HepG2 (cell line): ENCODE data around the gene FUT3. TPM values are rescaled to one million over a fixed set of nuclear protein-coding genes. Genes with fewer than 3 reads are reported as not detected.

Experiments
- CAMTA2 ChIP-seq: sonication (generic); formaldehyde crosslinking; IDR thresholded peaks from 2 replicates; pipeline ENCODE4 v1.4.0; 2020; ENCODE audit warnings: mild to moderate bottlenecking, missing genetic modification reagents, borderline replicate concordance
- CSRNP1 ChIP-seq: sonication (generic); formaldehyde crosslinking; IDR thresholded peaks from 2 replicates; pipeline ENCODE4 v1.8.1; 2023; ENCODE audit warnings: mild to moderate bottlenecking, missing genetic modification reagents
- FOXA3 ChIP-seq: IDR thresholded peaks from 2 replicates; pipeline ENCODE4 v1.6.1; 2016; ENCODE audit warnings: missing genetic modification reagents, missing compliant biosample characterization
- JARID2 ChIP-seq: sonication (generic); formaldehyde crosslinking; IDR thresholded peaks from 2 replicates; pipeline ENCODE4 v1.8.1; 2023; ENCODE audit warnings: missing genetic modification reagents, inconsistent platforms; ENCODE audit not compliant: insufficient replicate concordance
- KDM5A ChIP-seq: fragments of 200-600 bp; sonication (generic); IDR thresholded peaks from 2 replicates; pipeline ENCODE4 v1.7.0; 2018; ENCODE audit warnings: antibody characterized with exemption, mild to moderate bottlenecking, low read length, borderline replicate concordance
- KLF11 ChIP-seq: IDR thresholded peaks from 2 replicates; pipeline ENCODE4 v1.6.1; 2016; ENCODE audit warnings: missing compliant biosample characterization
- NFIC ChIP-seq: IDR thresholded peaks from 2 replicates; pipeline ENCODE4 v1.6.1; 2012; ENCODE audit warnings: mild to moderate bottlenecking, low read length, inconsistent platforms
- ZNF232 ChIP-seq: sonication (generic); formaldehyde crosslinking; IDR thresholded peaks from 2 replicates; pipeline ENCODE4 v1.4.0; 2020; ENCODE audit warnings: missing genetic modification reagents, borderline replicate concordance
- ZNF256 ChIP-seq: sonication (generic); formaldehyde crosslinking; conservative IDR thresholded peaks from 2 replicates; pipeline ENCODE4 v1.4.0; 2020; ENCODE audit warnings: missing genetic modification reagents
- ZNF264 ChIP-seq: sonication (generic); formaldehyde crosslinking; IDR thresholded peaks from 2 replicates; pipeline ENCODE4 v1.4.0; 2020; ENCODE audit warnings: missing genetic modification reagents
- ZNF337 ChIP-seq: sonication (generic); formaldehyde crosslinking; IDR thresholded peaks from 2 replicates; pipeline ENCODE4 v1.5.1; 2020; ENCODE audit warnings: missing genetic modification reagents, low read depth, mild to moderate bottlenecking, borderline replicate concordance
- ZNF639 ChIP-seq: conservative IDR thresholded peaks from 2 replicates; pipeline ENCODE4 v1.6.1; 2018; ENCODE audit warnings: missing genetic modification reagents
- polyA plus RNA-seq, 8 experiments: library from polyadenylated mRNA; depleted of rRNA in 3 of 8; stranded (reverse) in 7 of 8; unstranded in 1 of 8; fragments of >200 nt; fragmentation: Illumina TruSeq in 4 of 8; extraction: Trizol in 4 of 8; gene quantifications; 2 replicates each; pipeline versions ENCODE4 v1.2.1 to v1.2.3, GENCODE V29; 2011 to 2016; ENCODE audit warnings: low read depth in 4 of 8, missing spikeins in 1 of 8, mixed read lengths in 1 of 8; ENCODE audit not compliant: insufficient read depth in 1 of 8
- total RNA-seq, 5 experiments: library from RNA; depleted of rRNA; stranded (reverse); fragments of >200 nt; fragmentation: Illumina TruSeq; extraction: Trizol; gene quantifications; 2 replicates each; pipeline ENCODE4 v1.2.3, GENCODE V29; 2016; ENCODE audit warnings: low read depth in 1 of 5
- TF ChIP-seq, protein P1 (sequence below), 2 experiments: IDR thresholded peaks; 2 replicates each; pipeline ENCODE4 v1.6.1; 2011 to 2012; ENCODE audit warnings: low read length in 2 of 2, borderline replicate concordance in 1 of 2, low read depth in 1 of 2, mild to moderate bottlenecking in 1 of 2, moderate library complexity in 1 of 2
- TF ChIP-seq, protein P2 (sequence below): sonication (generic); formaldehyde crosslinking; IDR thresholded peaks from 2 replicates; pipeline ENCODE4 v1.5.0; 2020; ENCODE audit warnings: mild to moderate bottlenecking, missing genetic modification reagents
- TF ChIP-seq, protein P3 (sequence below): sonication (generic); formaldehyde crosslinking; IDR thresholded peaks from 2 replicates; pipeline ENCODE4 v1.4.0; 2020; ENCODE audit warnings: missing genetic modification reagents

FUT3 gene
- total and polyA plus RNA-seq, 2 of the 13 experiments (the other 11 are each of a cell fraction or from before 2014, with no cell fraction given), result 0.53 to 1.1 TPM

- TF ChIP-seq CSRNP1 (CRISPR knock-in tag) (no peak), ZNF264 (CRISPR knock-in tag) (0 out of 2 replicates have a peak, but pooled peaks have one; percentile 38), FOXA3 (CRISPR knock-in tag) (peak; percentile 98), ZNF337 (CRISPR knock-in tag) (no peak), KLF11 (CRISPR knock-in tag) (peak; percentile 78; the same call in 1 of the 2 replicates), CAMTA2 (CRISPR knock-in tag) (no peak), ZNF256 (CRISPR knock-in tag) (no peak), JARID2 (CRISPR knock-in tag) (no peak), ZNF232 (CRISPR knock-in tag) (peak; percentile 51; the same call in 1 of the 2 replicates), KDM5A (no peak), NFIC (peak; percentile 90), ZNF639 (CRISPR knock-in tag) (peak; percentile 54; the same call in 1 of the 2 replicates)
- TF ChIP-seq, protein P1, sequence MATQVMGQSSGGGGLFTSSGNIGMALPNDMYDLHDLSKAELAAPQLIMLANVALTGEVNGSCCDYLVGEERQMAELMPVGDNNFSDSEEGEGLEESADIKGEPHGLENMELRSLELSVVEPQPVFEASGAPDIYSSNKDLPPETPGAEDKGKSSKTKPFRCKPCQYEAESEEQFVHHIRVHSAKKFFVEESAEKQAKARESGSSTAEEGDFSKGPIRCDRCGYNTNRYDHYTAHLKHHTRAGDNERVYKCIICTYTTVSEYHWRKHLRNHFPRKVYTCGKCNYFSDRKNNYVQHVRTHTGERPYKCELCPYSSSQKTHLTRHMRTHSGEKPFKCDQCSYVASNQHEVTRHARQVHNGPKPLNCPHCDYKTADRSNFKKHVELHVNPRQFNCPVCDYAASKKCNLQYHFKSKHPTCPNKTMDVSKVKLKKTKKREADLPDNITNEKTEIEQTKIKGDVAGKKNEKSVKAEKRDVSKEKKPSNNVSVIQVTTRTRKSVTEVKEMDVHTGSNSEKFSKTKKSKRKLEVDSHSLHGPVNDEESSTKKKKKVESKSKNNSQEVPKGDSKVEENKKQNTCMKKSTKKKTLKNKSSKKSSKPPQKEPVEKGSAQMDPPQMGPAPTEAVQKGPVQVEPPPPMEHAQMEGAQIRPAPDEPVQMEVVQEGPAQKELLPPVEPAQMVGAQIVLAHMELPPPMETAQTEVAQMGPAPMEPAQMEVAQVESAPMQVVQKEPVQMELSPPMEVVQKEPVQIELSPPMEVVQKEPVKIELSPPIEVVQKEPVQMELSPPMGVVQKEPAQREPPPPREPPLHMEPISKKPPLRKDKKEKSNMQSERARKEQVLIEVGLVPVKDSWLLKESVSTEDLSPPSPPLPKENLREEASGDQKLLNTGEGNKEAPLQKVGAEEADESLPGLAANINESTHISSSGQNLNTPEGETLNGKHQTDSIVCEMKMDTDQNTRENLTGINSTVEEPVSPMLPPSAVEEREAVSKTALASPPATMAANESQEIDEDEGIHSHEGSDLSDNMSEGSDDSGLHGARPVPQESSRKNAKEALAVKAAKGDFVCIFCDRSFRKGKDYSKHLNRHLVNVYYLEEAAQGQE (IDR thresholded peaks at IDR 0.05; ENCODE audit: borderline replicate concordance in 1 of 2, low read depth in 1 of 2, low read length in 2 of 2), result peak in 1 of 2 experiments; percentile 62; a peak in 1 of 4 replicates
- TF ChIP-seq, protein P2, sequence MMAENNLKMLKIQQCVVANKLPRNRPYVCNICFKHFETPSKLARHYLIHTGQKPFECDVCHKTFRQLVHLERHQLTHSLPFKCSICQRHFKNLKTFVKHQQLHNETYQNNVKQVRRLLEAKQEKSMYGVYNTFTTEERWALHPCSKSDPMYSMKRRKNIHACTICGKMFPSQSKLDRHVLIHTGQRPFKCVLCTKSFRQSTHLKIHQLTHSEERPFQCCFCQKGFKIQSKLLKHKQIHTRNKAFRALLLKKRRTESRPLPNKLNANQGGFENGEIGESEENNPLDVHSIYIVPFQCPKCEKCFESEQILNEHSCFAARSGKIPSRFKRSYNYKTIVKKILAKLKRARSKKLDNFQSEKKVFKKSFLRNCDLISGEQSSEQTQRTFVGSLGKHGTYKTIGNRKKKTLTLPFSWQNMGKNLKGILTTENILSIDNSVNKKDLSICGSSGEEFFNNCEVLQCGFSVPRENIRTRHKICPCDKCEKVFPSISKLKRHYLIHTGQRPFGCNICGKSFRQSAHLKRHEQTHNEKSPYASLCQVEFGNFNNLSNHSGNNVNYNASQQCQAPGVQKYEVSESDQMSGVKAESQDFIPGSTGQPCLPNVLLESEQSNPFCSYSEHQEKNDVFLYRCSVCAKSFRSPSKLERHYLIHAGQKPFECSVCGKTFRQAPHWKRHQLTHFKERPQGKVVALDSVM (CRISPR knock-in tag), result peak; percentile 99
- TF ChIP-seq, protein P3, sequence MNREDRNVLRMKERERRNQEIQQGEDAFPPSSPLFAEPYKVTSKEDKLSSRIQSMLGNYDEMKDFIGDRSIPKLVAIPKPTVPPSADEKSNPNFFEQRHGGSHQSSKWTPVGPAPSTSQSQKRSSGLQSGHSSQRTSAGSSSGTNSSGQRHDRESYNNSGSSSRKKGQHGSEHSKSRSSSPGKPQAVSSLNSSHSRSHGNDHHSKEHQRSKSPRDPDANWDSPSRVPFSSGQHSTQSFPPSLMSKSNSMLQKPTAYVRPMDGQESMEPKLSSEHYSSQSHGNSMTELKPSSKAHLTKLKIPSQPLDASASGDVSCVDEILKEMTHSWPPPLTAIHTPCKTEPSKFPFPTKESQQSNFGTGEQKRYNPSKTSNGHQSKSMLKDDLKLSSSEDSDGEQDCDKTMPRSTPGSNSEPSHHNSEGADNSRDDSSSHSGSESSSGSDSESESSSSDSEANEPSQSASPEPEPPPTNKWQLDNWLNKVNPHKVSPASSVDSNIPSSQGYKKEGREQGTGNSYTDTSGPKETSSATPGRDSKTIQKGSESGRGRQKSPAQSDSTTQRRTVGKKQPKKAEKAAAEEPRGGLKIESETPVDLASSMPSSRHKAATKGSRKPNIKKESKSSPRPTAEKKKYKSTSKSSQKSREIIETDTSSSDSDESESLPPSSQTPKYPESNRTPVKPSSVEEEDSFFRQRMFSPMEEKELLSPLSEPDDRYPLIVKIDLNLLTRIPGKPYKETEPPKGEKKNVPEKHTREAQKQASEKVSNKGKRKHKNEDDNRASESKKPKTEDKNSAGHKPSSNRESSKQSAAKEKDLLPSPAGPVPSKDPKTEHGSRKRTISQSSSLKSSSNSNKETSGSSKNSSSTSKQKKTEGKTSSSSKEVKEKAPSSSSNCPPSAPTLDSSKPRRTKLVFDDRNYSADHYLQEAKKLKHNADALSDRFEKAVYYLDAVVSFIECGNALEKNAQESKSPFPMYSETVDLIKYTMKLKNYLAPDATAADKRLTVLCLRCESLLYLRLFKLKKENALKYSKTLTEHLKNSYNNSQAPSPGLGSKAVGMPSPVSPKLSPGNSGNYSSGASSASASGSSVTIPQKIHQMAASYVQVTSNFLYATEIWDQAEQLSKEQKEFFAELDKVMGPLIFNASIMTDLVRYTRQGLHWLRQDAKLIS, result 0 out of 2 replicates have a peak, but pooled peaks have one; percentile 55
Observed at GRCh38 chr19:5870986-5871394, 19.7 kb upstream of the FUT3 start (continued).
